ENCODE results near the gene TNKS2.

- TF ChIP-seq CTCF (conservative IDR thresholded peaks at IDR 0.05; ENCODE audit: low read length) (no peak), EZH2phosphoT487 (IDR thresholded peaks at IDR 0.05; ENCODE audit: borderline replicate concordance) (no peak)
These were observed 44.9 kb downstream of the TNKS2 start for GRCh38 chr10:91843083-91843482.

Measured in Loucy (cell line).